ENCODE measurements around the gene PAFAH2.

The PAFAH2 gene

DNA sequence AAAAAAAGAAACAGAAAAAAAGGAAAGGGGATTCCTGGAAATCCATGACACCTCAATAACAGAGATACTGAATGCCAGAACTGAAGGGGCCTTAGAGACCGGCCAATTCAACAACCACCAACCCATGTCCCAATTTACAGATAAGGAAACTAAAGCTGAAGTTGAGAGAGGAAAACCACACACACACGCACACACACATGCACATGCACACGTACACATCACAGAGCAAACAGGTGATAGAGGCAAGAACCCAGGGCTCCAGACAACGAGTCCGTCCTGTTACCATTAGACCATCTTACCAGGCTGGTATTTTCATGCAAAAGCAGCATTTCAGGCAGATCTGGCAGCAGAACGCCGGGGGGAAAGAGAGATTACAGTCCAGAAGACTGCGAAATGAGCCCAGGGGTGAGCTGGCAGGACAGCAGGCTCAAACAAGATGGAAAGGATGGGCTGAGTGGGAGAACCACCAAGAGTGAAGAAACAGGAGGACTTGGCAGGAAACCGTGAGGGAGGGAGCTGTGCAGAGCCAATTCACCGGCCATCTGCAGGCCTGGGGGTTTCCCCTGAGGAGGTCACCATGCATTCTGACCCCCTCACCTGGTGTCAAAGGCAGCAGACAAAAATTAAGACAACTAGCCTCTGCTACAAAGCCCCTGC lies 43.5 kb downstream of the PAFAH2 start:
- DNase-seq (ENCODE audit: low read depth in 1 of 2, low spot score in 1 of 2): no peak
- H3K27ac ChIP-seq (replicated peaks): no peak overlapping the region
- H3K27me3 ChIP-seq (ENCODE audit: insufficient read depth, poor library complexity, severe bottlenecking): no peaks in the 10 kb centered on the region
- no peak for TF ChIP-seq SPI1 (IDR thresholded peaks at IDR 0.05; ENCODE audit: borderline replicate concordance, low read depth)
- TF ChIP-seq, protein P1, sequence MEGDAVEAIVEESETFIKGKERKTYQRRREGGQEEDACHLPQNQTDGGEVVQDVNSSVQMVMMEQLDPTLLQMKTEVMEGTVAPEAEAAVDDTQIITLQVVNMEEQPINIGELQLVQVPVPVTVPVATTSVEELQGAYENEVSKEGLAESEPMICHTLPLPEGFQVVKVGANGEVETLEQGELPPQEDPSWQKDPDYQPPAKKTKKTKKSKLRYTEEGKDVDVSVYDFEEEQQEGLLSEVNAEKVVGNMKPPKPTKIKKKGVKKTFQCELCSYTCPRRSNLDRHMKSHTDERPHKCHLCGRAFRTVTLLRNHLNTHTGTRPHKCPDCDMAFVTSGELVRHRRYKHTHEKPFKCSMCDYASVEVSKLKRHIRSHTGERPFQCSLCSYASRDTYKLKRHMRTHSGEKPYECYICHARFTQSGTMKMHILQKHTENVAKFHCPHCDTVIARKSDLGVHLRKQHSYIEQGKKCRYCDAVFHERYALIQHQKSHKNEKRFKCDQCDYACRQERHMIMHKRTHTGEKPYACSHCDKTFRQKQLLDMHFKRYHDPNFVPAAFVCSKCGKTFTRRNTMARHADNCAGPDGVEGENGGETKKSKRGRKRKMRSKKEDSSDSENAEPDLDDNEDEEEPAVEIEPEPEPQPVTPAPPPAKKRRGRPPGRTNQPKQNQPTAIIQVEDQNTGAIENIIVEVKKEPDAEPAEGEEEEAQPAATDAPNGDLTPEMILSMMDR (IDR thresholded peaks at IDR 0.05; ENCODE audit: insufficient read depth, low read length): no peak
- TF ChIP-seq, protein P2, sequence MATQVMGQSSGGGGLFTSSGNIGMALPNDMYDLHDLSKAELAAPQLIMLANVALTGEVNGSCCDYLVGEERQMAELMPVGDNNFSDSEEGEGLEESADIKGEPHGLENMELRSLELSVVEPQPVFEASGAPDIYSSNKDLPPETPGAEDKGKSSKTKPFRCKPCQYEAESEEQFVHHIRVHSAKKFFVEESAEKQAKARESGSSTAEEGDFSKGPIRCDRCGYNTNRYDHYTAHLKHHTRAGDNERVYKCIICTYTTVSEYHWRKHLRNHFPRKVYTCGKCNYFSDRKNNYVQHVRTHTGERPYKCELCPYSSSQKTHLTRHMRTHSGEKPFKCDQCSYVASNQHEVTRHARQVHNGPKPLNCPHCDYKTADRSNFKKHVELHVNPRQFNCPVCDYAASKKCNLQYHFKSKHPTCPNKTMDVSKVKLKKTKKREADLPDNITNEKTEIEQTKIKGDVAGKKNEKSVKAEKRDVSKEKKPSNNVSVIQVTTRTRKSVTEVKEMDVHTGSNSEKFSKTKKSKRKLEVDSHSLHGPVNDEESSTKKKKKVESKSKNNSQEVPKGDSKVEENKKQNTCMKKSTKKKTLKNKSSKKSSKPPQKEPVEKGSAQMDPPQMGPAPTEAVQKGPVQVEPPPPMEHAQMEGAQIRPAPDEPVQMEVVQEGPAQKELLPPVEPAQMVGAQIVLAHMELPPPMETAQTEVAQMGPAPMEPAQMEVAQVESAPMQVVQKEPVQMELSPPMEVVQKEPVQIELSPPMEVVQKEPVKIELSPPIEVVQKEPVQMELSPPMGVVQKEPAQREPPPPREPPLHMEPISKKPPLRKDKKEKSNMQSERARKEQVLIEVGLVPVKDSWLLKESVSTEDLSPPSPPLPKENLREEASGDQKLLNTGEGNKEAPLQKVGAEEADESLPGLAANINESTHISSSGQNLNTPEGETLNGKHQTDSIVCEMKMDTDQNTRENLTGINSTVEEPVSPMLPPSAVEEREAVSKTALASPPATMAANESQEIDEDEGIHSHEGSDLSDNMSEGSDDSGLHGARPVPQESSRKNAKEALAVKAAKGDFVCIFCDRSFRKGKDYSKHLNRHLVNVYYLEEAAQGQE (IDR thresholded peaks at IDR 0.05; ENCODE audit: insufficient replicate concordance, low read depth): no peak
- no peak overlapping the region for H3K4me3 ChIP-seq (replicated peaks; ENCODE audit: insufficient read depth, low read length)

DNA sequence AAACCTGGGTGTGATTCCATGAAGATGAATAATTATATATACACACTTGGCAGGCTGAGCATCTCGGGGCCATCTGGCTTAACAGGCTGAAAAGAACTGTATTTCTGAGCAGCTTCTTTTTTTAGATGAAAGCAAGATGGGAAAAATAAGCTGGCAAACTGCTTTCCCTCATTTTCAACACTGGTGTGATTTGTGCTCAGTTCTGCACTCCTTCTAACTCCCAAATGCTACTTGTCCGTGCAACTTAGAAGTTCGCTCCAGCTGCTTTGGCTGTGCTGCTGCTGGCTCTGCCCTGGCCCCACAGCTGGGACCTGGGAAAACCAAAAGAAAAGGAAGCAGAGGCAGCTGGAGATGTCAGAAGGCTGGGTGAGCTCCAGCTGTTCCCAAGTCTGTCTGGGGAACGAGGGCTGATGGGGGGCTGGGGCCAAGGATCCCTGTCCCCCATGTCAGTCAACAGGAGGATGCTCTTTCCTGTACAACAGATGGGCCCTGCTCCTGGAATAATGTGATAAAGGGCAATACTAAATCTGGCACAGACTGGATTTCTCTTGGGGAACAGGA lies 44.9 kb downstream of the PAFAH2 start:
- no peak for DNase-seq (ENCODE audit: low read depth in 1 of 2, low spot score in 1 of 2)
- no peak overlapping the region for H3K27ac ChIP-seq (replicated peaks)
- TF ChIP-seq, protein P1 (IDR thresholded peaks at IDR 0.05; ENCODE audit: insufficient read depth, low read length): no peak
- no peak for TF ChIP-seq SPI1 (IDR thresholded peaks at IDR 0.05; ENCODE audit: borderline replicate concordance, low read depth)
- TF ChIP-seq, protein P2 (IDR thresholded peaks at IDR 0.05; ENCODE audit: insufficient replicate concordance, low read depth): no peak
- TF ChIP-seq GABPA (IDR thresholded peaks at IDR 0.05; ENCODE audit: low read depth): no peak
- no peak for TF ChIP-seq POLR2AphosphoS5 (IDR thresholded peaks at IDR 0.05; ENCODE audit: low read depth)
- H3K27me3 ChIP-seq (ENCODE audit: insufficient read depth, poor library complexity, severe bottlenecking): no peaks in the 10 kb centered on the region
- no peak overlapping the region for H3K4me3 ChIP-seq (replicated peaks; ENCODE audit: insufficient read depth, low read length)

DNA sequence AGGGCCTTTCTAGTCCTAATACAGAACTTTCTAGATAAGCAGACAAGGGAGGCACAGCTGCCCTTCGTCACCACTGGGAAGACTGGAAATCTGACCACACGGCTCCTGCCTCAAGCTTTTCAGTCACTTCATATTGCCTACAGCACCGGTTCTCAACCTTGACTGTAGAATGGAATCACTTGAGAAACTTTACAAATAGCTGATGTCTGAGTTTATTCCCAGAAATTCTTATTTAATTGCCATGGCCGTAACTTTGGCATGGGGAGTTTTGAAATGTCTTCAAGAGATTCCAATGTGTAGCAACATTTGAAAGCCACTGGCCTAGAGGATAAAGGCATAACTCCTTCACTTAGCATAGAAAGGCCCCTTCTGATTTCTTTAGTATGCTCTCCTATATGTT lies 49.2 kb downstream of the PAFAH2 start:
- Histone ChIP-seq H3K4me3 (replicated peaks; ENCODE audit: insufficient read depth, low read length) (no peak overlapping the region), H3K27ac (replicated peaks) (no peak overlapping the region), H3K27me3 (ENCODE audit: insufficient read depth, poor library complexity, severe bottlenecking) (no peaks in the 10 kb centered on the region)
- no peak for DNase-seq (ENCODE audit: low read depth in 1 of 2, low spot score in 1 of 2)
- TF ChIP-seq GABPA (IDR thresholded peaks at IDR 0.05; ENCODE audit: low read depth) (no peak), SPI1 (IDR thresholded peaks at IDR 0.05; ENCODE audit: borderline replicate concordance, low read depth) (no peak), POLR2AphosphoS5 (IDR thresholded peaks at IDR 0.05; ENCODE audit: low read depth) (no peak)
- TF ChIP-seq, protein P1 (IDR thresholded peaks at IDR 0.05; ENCODE audit: insufficient read depth, low read length): no peak
- TF ChIP-seq, protein P2 (IDR thresholded peaks at IDR 0.05; ENCODE audit: insufficient replicate concordance, low read depth): no peak

Measured in HL-60 (cell line).